Fibroblast of villous mesenchyme (primary cell): ENCODE measurements around the gene FBXW11. TPM values are rescaled to one million over a fixed set of nuclear protein-coding genes. Genes with fewer than 3 reads are reported as not detected.

ENCODE experiments used
- DNase-seq: peaks from one replicate; pipeline ENCODE4 v3.0.0-alpha.2; 2010; ENCODE audit warnings: low read depth
- H3K4me3 ChIP-seq: 2 replicates; pipeline ENCODE4 v1.5.1; 2011; ENCODE audit warnings: low read depth, mild to moderate bottlenecking, low read length
- CTCF ChIP-seq: IDR thresholded peaks from 2 replicates; pipeline ENCODE4 v1.5.1; 2012; ENCODE audit warnings: low read depth, mild to moderate bottlenecking, low read length; ENCODE audit not compliant: insufficient read depth
- total RNA-seq: library from RNA; depleted of rRNA; stranded (reverse); fragments of >200 nt; gene quantifications from 2 replicates; pipeline ENCODE4 v1.2.3, GENCODE V29; 2012

The FBXW11 gene
- total RNA-seq, 1 donor: 112 TPM

GRCh38 chr5:171966270-171966669 lies 40.2 kb downstream of the FBXW11 start:
- no peak for TF ChIP-seq CTCF
- H3K4me3 ChIP-seq: no peak overlapping the region
- DNase-seq: no peak

GRCh38 chr5:171965745-171966144 lies 40.7 kb downstream of the FBXW11 start:
- no peak for DNase-seq
- no peak overlapping the region for H3K4me3 ChIP-seq
- no peak for TF ChIP-seq CTCF

- no peak for TF ChIP-seq CTCF
- DNase-seq: no peak
- H3K4me3 ChIP-seq: no peak overlapping the region
Measured at GRCh38 chr5:171963416-171963815, 43.0 kb downstream of the FBXW11 start.

- no peak for TF ChIP-seq CTCF
- DNase-seq: peak; percentile 86
- no peak overlapping the region for H3K4me3 ChIP-seq
Measured at GRCh38 chr5:171961117-171961516, 45.3 kb downstream of the FBXW11 start.

- H3K4me3 ChIP-seq: no peak overlapping the region
- DNase-seq: no peak
- TF ChIP-seq CTCF: no peak
Measured at GRCh38 chr5:171957591-171958251, 48.7 kb downstream of the FBXW11 start.

GRCh38 chr5:171956887-171957495 lies 49.4 kb downstream of the FBXW11 start:
- no peak for TF ChIP-seq CTCF
- no peak overlapping the region for H3K4me3 ChIP-seq

GRCh38 chr5:171956314-171956713 lies 50.1 kb downstream of the FBXW11 start:
- no peak overlapping the region for H3K4me3 ChIP-seq
- no peak for DNase-seq
- no peak for TF ChIP-seq CTCF

More at GRCh38 chr5:171956887-171957495, 49.4 kb downstream of the FBXW11 start:
- no peak for DNase-seq
